H1 (cell line): ENCODE data around the gene NOTUM. TPM values are rescaled to one million over a fixed set of nuclear protein-coding genes. Genes with fewer than 3 reads are reported as not detected.

Experiments
- EP300 ChIP-seq, 2 experiments: IDR thresholded peaks; 1 replicate in 1 of 2; 2 replicates in 1 of 2; pipeline ENCODE4 v1.6.1; 2011 to 2012; ENCODE audit warnings: low read depth in 2 of 2, low read length in 2 of 2, mild to moderate bottlenecking in 2 of 2, borderline replicate concordance in 1 of 2, inconsistent platforms in 1 of 2, moderate library complexity in 1 of 2
- KDM1A ChIP-seq: fragments of 200-600, 300-600 bp; sonication (generic); IDR thresholded peaks from 2 replicates; pipeline ENCODE4 v1.7.1; 2016; ENCODE audit warnings: mild to moderate bottlenecking, low read length, borderline replicate concordance
- POU5F1 ChIP-seq: IDR thresholded peaks from 2 replicates; pipeline ENCODE4 v1.6.1; 2011; ENCODE audit warnings: low read depth, mild to moderate bottlenecking, low read length, moderate library complexity
- polyA plus RNA-seq, 7 experiments: library from polyadenylated mRNA; depleted of rRNA in 3 of 7; stranded (reverse) in 5 of 7; unstranded in 2 of 7; fragments of >200 nt in 5 of 7; fragments of 200-250 nt in 2 of 7; gene quantifications; 1 replicate in 5 of 7; 2 replicates in 1 of 7; 4 replicates in 1 of 7; pipeline versions ENCODE4 v1.2.1 to v1.2.3, GENCODE V29; 2011 to 2013; ENCODE audit warnings: missing spikeins in 2 of 7, mixed read lengths in 2 of 7
- total RNA-seq: library from RNA; stranded (reverse); fragmentation: NEBNext Ultra II Directional; extraction: Animal tissue kit (Norgen Biotek cat#: 25700); gene quantifications from 2 replicates; pipeline ENCODE4 v1.2.1, GENCODE V29; 2021

The NOTUM gene
- total and polyA plus RNA-seq, 2 of the 8 experiments (the other 6 are each of a cell fraction or from before 2014, with no cell fraction given), result 0.45 to 0.76 TPM

DNA sequence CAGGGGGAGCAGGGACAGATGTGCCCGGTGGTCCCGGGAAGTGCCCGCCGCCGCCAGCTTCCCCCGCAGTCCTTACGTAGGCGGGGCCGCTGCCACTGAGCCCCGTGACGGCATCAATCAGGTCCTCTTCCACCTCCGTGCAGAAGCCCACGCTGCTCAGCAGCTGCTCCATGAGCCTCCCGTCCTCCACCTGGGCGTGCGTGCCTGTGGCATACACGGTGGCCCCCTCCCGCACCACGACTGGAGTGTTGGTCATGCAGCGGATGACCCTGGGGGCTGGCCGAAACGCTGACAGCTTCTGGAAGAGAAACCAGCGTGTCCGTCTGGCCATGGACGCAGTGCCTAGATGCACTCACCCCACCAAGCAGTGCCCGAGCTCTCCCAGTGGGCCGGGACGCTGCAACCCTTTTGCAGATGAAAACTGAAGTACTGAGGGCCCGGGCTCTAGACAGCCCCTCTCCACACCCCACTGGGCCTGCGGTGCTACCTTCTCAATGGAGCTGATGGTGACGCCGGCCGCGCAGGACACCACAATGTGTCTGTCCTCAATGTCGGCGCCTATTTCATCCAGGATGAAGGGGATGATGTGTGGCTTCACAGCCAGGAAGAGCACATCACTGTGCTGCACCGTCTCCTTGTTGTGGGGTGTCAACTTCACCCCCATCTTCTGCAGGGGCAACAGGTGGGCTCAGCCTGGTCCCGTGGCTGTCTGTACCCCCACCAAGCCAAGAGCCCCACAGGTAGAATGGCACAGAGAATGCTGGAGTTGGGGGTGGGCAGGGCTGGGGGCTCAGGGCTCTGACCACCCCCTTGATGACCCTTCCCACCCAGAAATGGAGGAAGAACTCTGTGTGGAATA lies 25.9 kb downstream of the NOTUM start (continued):
- TF ChIP-seq EP300 (IDR thresholded peaks at IDR 0.05; ENCODE audit: borderline replicate concordance in 1 of 2, low read depth in 2 of 2, low read length in 2 of 2) (no peak), POU5F1 (no peak), KDM1A (no peak)
